ENCODE measurements around the gene PIP5K1C.
A peak's percentile ranks its signal among the peaks of the same experiment; 100 is the strongest.

PIP5K1C gene, protein sequence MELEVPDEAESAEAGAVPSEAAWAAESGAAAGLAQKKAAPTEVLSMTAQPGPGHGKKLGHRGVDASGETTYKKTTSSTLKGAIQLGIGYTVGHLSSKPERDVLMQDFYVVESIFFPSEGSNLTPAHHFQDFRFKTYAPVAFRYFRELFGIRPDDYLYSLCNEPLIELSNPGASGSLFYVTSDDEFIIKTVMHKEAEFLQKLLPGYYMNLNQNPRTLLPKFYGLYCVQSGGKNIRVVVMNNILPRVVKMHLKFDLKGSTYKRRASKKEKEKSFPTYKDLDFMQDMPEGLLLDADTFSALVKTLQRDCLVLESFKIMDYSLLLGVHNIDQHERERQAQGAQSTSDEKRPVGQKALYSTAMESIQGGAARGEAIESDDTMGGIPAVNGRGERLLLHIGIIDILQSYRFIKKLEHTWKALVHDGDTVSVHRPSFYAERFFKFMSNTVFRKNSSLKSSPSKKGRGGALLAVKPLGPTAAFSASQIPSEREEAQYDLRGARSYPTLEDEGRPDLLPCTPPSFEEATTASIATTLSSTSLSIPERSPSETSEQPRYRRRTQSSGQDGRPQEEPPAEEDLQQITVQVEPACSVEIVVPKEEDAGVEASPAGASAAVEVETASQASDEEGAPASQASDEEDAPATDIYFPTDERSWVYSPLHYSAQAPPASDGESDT

DNA sequence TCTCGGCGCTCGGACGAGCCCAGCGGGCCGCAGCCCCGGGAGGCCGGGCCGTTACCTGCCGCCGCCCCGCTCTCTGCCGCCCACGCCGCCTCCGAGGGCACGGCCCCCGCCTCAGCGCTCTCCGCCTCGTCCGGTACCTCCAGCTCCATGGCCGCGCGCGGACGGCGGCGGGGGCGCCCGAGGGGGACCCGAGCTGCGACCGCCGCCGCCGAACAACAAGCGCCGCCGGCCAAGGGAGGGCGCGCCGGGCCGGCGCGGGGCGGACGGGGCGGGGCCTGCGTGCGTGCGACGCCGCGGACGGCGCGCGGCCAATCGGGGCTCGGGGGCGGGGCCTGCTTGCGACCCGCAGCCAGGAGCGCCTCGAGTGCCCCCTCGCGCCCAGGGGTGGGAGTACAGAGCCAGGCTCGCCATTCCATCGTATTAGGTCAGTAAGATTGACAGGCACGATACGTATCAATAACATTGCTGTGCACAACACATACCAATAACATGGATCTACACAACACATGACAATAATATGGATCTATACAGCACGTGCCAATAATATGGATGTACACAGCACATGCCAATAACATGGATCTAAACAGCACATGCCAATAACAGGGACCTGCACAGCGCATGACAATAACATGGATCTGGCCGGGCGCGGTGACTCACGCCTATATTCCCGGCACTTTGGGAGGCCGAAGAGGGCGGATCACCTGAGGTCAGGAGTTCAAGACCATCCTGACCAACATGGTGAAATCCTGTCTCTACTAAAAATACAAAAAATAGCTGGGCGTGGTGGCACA lies at the start of gene PIP5K1C:
Gene PIP5K1C, minus strand, starts transcription at position 227 of the 791 bp plus-strand sequence. Its CDS starts 78 bp downstream, at position 149.
- peak; percentile 56 for DNase-seq

DNA sequence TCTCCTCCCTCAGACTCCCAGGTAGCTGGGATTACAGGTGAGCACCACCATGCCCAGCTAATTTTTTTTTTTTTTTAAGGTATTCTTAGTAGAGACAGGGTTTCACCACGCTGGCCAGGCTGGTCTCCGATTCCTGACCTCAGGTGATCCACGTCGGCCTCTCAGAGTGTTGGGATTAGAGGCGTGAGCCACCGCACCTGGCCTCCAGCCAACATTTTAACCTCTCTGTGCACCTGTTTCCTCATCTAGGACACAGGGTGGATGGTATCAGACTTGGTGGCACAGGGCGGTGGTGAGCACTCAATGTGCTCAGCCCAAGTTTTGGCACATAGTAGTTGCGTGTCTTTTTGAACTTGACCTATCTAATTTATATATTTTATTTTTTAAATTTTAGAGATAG lies 48.7 kb upstream of the PIP5K1C start:
- no peak for DNase-seq

DNA sequence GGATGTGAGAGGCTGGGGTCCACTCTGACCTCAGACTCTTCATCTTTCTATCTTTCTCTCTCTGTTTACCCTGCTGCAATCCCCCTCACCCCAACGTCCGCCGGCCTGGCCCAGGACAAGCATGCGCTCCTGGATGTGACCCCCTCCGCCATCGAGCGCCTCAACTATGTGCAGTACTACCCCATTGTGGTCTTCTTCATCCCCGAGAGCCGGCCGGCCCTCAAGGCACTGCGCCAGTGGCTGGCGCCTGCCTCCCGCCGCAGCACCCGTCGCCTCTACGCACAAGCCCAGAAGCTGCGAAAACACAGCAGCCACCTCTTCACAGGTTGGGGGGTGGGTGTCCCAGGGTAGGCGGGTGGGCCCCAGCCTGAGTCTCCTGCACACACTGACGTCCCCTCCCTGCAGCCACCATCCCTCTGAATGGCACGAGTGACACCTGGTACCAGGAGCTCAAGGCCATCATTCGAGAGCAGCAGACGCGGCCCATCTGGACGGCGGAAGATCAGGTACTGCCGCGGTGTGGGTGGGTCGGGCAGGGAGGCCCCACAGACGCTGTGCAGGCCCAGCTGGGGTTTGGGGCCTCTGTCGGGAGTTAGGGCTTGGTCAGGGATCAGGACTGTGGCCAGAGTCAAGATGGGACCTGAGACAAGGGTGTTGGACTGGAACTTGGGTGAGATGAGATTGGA lies 46.2 kb upstream of the PIP5K1C start:
- DNase-seq: no peak

- no peak for DNase-seq
Observed at GRCh38 chr19:3745363-3746045, 45.2 kb upstream of the PIP5K1C start.

DNA sequence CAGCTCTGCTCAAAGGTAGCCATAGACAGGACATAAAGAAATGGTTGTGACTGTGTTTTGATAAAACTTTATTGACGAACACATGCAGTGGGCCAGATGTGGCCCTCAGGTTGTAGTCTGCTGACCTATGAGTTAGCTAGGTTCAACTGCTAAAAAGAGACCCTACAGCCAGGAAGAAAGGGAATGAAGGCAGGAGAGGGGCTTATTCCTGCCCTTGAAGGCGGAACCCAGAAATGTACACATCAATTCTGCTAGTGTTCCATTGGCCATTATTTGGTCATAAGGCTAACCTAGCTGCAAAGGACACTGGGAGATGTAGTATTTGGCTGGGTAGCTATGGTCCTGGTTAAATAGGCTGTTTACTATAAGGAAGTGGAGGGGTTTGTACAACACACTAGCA lies 43.2 kb upstream of the PIP5K1C start:
- DNase-seq: no peak

- DNase-seq: no peak
Observed at GRCh38 chr19:3740431-3740830, 40.2 kb upstream of the PIP5K1C start.

GRCh38 chr19:3738477-3739220 lies 38.4 kb upstream of the PIP5K1C start:
- DNase-seq: no peak

DNA sequence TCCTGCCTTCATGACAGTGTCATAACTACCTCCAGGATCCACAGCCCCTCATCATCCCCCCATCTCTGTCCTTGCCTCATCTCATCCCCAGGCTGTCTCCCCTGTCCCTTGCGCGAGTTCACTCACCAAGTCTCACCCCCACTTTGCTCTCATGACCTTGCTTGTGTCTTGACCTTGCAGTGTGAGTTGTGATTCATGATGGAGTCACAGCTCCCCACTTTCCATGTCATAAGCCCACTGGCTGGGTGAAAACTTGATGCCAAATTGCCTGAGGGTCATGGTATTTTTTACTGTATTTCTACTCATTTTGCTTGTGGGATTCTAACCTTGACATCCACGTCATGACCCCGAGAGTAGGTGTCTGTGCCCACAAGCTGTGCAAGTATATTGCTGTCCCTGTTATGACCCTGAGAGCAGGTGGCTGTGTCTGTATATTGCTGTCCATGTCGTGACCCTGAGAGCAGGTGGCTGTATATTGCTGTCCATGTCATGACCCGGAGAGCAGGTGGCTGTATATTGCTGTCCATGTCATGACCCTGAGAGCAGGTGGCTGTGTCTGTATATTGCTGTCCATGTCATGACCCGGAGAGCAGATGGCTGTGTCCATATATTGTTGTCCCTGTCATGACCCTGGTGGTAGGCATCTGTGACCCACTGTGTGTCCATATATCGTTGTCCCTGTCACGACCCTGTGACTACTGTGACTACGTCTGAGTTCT lies 37.4 kb upstream of the PIP5K1C start:
- DNase-seq: no peak

DNA sequence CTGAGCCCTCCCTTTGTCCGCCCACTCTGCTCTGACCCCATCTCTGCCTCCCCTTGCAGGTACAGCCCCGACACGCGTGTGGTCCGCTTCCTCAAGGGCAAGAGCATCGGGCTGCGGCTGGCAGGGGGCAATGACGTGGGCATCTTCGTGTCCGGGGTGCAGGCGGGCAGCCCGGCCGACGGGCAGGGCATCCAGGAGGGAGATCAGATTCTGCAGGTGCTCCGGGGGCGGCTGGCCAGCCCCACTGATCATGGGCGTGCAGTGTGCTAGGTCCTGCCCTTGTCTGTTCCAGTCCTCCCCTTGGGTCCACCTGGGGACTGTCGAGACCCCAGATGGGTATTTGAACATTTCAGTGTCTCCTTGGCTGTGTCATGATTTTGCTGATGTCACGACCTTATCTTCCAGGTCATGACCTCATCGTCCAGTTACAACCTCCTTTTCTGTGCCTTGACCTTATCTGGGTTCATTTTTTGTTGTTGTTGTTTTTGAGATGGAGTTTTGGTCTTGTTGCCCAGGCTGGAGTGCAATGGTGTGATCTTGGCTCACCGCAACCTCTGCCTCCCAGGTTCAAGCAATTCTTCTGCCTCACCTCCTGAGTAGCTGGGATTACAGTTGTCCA lies 35.9 kb upstream of the PIP5K1C start:
- no peak for DNase-seq

DNA sequence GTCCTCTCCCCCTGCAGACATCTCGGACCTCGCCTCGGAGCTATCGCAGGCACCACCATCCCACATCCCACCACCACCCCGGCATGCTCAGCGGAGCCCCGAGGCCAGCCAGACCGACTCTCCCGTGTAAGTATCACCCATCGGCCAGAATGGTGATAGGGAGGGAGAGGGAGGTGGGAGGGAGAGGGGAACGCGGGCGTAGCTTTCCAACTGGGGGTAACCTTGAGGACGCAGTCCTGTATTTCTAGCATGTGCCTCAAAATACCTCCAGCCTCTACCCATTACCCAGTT lies 34.0 kb upstream of the PIP5K1C start:
- no peak for DNase-seq

DNA sequence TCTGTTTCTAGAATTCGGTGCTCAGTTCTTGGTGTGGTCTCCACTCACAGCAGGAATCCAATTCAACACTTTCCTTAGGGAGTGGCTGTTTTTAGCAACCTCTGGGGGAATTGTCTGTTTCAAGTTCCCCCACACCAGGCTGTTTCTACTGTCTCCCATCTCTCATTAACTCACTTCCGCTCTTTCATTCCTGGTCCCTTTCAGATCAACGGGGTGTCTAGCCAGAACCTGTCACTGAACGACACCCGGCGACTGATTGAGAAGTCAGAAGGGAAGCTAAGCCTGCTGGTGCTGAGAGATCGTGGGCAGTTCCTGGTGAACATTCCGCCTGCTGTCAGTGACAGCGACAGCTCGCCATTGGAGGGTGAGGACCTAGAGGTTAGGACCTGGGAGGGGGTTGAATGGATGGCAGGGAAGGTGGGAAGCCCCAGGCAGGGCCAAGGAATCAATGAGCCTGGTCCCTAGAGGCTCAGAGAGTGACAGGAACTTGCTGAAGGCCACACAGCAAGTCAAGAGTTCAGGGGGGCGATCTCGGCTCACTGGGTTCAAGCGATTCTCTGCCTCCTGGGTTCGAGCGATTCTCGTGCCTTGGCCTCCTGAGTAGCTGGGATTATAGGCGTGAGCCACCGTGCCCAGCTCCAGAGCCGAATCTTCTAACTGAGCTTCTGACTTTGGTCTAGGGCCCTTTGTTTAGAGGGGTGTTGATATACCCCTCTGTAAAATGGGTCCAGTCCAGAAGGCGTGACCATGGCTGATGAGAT lies 33.5 kb upstream of the PIP5K1C start:
- no peak for DNase-seq

DNA sequence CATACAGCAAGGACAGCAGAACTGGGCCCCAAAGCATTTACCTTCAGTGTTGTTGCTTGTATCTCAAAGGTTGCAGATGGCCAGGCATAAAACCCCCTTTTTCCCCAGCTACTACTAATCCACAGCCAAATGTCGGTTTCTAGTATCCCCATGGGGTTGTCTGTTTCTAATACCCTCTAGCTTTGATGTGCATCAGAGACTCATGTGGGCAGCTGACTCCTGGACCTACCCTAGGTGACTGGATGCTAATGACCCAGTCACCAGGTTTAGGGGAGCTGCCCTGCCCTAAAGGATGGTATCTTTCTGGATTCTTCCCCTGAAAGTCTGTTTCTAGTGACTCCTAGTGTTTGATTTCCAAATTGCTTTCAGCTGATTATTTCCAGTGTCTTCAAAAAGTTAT lies 31.8 kb upstream of the PIP5K1C start:
- DNase-seq: no peak

DNA sequence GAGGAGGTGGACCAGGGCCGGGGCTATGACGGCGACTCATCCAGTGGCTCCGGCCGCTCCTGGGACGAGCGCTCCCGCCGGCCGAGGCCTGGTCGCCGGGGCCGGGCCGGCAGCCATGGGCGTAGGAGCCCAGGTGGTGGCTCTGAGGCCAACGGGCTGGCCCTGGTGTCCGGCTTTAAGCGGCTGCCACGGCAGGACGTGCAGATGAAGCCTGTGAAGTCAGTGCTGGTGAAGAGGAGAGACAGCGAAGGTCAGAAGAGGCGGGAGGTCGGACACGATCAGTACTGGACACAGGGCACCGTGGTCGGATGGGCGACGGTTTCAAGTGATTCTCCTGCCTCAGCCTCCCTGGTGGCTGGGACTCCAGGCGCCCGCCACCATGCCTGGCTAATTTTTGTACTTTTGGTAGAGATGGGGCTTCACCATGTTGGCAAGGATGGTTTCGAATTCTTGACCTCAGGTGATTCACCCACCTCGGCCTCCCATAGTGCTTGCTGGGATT lies 30.2 kb upstream of the PIP5K1C start:
- no peak for DNase-seq

- peak; percentile 14 for DNase-seq
Observed at GRCh38 chr19:3725640-3726310, 25.5 kb upstream of the PIP5K1C start.

GRCh38 chr19:3725121-3725520 lies 24.9 kb upstream of the PIP5K1C start:
- no peak for DNase-seq

- DNase-seq: no peak
Observed at GRCh38 chr19:3723883-3724282, 23.6 kb upstream of the PIP5K1C start.

DNA sequence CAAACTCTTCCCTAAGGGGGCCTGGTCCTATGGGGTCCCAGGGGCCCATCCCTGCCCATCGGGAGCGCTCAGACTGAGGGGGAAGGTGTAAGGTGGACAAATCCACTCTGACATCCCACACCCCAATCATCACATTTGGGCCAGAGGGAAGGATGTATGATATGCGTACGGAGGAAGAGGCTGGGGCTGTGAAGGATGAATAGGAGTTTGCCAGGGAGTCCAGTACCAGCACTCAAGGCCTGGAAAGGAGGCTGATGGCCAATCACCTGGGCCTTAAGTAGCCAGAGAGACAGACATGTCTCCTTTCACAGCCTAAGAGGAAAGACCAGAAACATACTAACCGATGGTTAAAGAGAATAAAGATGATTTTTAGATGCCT lies 22.8 kb upstream of the PIP5K1C start:
- DNase-seq: no peak

DNA sequence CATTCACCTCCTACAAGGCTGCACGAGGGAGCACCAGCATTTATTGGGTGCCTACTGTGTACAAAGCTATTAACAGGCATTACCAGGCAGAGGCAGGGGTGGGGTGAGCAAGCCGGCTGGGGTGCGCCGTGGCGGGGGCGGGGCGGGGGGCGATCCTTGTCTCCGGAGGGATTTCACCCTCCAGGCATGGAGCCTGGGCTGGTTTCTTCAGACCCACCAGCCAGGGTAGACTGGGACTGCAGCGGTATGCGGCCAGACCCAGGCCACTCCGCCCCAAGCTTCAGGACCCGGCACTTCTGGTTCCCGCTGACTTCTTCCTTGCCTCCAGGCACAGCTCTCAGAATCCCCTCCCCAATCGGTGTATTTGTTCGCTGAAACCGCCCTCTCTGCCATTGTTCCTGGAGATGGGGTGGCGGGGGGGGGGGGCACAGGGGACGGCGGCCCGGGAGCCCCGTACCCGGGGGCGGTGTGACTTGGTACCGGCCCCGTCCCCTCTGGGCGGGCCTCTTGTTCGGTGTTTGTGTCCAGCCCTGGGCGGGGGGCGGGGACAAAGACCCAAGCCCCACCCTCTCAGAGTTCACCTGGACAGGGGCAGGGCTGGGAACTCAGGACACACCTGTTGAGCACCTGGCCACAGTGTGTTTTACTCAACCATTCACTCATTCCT lies 22.3 kb upstream of the PIP5K1C start:
- no peak for DNase-seq
